GM19463 (cell line): Measurements from ENCODE around the gene GJB2.
"Not testable (repeated sequence)": the region's sequence is repeated elsewhere in the genome, so short reads cannot be mapped to it uniquely, and the experiment has no call there.

Experiments used
- ATAC-seq: cut with Tn5 transposase; IDR thresholded peaks from one replicate; pipeline ENCODE4 v1.9.1; 2021; ENCODE audit warnings: mild to moderate bottlenecking, moderate library complexity; ENCODE audit not compliant: unreplicated experiment

The GJB2 gene

DNA sequence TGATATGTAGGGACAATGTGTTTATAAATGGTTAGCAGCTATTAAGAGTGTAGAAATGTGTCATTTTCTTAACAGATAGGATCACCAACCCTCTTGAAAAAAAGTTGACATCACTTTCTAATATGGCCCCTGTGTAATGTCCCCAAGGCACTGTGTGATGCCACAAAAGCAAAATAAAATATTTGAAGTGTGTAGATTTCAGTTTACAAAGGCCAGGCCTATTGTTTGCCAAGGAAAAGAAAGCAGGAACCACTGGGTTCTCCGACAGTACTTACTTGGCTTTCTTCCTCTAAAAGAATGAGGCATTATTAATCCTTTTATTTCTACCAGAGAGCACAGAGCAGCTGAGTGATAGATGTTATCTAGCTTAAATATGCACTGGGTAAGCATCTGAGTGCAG is 21.4 kb downstream of the GJB2 start:
- ATAC-seq, result no peak

DNA sequence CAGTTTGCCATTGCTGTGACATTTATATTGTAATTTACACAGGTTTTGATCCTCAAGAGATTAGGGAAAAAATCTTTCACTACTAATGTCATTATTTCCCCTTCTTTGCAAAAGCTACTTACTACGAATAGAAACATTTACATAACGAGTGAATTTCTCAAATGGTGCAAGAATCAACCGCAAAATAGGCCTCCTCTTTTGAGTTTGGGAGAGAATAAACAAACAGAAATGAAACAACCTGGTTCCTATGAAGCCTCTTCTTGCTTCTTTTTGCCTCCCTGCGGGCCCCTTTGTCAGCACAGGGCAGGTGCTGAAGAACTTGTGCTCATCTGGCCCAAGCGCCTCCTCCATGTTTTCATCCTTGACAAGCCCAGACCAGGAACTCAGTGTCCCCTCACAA is 21.8 kb downstream of the GJB2 start:
- ATAC-seq, result no peak

DNA sequence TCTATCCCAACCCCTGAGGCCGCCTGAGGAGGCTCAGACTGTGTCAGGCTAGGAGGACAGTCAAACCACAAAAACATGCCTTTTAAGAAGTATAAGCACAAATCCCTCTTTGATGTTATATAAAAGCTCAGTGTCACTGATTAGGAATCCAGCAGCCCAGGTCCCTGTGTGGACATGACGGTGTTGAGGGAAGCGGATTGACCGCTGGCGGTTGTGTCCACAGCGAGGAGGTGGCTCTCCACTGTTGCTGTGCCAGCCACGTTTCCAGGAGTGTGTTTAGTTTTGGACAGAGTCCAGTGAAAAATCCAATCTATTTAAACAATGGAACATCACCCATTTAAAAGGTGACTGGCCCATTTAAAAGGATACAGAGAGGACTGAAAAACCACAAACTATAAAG is 24.3 kb downstream of the GJB2 start:
- no peak for ATAC-seq

DNA sequence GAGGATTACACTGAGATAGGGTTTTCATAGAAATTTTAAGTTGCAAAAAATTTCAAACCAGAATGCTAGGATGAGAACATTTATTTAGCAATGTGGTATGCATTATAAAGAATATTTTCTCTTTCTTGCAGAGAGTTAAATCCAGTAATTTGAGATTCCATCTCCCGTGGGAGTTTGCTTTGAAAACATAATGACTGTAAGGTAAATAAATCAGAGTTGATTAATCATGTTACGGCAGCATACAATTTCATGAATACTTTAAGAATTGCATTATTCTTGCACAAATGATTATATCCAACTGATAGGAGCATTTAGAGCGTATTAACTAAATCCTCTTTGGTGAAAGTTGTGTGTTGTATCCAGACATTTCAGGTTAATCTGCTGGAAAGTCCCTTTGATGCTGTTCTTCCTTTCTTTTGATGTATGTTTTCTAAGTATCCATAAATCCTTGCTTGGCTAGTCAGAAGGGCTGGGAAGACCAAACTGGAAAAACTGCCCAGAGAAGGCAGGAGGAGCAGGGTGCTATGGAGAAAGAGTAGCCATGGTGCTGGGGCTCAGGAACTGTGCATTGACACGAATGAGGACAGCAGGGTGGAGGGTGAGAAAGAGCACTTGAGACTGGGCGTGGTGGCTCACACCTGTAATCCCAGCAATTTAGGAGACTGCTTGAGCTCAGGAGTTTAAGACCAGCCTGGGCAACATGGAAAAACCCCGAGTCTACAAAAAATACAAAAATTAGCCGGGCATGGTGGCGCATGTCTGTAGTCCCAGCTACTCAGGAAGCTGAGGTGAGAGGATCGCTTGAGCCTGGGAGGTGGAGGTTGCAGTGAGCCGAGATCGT is 27.1 kb downstream of the GJB2 start:
- no peak for ATAC-seq

DNA sequence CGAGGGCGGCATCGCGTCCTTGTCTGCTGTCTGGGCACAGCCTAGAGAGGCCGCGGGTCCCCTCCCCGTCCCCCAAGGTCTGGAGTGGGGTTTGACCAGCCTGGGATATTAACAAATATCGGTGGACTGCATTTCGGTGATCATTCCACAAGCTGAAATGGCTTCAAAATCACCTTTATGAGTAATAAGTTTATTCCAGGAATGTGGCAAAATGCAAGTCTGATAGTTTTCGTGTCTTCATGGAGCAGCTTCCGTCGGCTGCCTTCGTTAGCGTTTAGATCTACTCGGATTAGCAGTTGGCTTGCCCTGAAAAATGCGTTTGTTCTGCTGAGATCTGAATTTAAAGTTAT is 30.8 kb downstream of the GJB2 start:
- no peak for ATAC-seq

DNA sequence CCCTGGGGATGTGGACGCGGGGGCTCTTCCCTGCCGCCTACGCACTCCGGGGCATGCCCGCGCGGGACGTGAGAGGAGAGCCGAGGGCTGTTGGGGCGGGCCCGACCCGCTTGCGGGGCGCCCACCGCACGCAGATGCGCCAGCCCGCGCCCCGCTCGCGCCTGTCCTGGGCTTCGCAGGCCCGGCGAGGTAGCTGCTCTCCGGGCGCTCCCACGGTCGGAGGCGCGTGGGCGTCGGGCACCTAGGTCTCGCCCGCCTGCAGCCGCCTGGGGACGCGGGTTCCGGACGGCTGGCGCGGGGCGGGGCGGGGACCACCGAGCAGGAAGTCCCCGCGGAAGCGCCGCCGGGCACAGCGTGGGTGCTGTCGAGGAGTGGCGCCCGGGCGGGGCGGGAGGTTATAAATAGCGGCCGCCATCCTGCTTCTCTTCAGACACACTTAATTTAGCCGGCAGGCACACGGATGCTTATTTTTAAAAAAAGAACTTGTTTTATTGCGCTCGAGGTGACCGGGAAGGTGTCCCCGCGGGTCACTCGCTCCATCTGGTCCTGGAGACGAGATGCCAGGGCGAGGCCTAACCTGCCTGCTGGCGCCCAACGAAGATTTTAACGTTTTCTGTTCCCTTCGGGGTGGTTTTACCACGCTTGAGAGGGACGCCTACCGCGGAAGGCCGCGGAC is 31.3 kb downstream of the GJB2 start:
- ATAC-seq, result peak; percentile 50

DNA sequence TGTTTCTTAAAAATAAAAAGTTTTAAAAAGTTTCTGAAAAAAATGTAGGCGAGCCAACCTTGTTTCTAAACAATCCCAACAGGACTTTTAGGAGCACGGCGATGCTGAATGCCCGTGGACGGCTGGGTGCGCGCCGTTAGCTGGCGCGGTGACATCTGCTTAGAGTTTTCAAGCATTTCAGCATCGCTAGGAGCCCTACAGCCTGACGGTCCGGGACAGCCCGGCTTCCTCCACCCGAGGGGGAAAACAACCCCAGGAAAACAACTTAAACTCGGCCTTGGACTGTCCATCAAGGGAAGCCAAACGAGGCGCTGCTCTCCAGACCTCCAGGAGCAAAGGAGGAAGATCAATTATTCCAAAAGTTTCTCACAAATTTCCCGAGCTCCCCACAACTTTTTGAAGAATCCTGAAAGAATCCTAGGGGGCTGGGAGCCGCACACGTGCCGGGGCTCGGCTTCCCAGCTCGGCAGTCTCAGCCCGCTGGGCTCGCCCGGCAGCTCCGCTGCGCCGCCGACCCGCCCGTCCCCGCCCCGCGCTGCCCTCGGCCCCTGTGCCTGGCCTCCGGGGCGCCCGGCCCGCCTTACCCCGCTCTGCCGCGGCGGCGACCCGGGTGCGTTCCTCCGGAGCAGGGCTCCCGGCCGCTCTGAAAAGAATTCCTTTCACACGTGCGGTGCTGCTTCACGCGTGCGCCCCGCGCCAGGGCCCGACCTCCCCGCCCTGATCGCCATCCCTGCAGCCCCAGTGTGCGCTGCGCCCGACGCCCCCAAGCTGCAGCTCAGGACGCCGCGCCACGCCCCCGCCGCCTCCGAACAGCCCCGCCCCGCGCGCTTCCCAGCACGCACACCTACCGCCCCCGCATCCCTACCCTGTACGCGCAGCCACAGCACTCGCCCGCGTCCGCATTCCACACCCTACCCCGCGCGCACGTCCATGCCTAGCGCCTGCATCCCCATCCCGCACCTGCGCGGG is 32.1 kb downstream of the GJB2 start, which contains the start of gene GJA3:
Gene GJA3, minus strand, starts transcription at position 747 of the 969 bp plus-strand sequence. CDS start 17,764 bp downstream, outside the sequence.
- ATAC-seq, result peak; percentile 67

DNA sequence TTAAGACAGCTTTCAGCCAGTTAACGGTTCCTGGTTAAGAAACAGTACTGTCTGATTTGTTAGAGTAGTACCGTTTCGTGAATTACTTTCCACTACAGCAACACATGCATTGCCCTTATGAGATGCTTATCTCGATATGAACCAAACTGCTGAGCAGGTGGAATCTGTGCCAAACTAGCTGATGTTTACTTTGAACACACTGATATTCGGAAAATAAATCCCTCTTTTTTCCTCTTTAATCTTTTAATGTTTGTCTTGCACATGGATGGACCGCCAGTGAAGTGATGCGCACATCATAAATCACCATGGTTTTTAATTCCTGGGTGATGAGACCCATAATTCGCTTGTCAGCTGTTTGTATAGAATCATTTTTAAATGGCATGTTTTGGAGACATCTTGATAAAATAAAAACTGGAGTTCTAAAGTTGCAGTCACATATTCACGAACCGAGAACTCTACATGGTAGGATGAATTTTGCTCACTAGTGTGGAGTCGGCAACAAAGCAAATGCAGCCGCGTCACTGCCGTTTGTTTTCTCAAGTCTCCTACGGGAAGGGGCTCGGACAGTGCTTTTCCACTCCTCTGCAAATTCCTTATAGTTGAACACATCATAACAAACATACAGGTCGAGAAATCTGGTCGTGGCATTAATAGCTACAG is 33.0 kb downstream of the GJB2 start:
- no peak for ATAC-seq

DNA sequence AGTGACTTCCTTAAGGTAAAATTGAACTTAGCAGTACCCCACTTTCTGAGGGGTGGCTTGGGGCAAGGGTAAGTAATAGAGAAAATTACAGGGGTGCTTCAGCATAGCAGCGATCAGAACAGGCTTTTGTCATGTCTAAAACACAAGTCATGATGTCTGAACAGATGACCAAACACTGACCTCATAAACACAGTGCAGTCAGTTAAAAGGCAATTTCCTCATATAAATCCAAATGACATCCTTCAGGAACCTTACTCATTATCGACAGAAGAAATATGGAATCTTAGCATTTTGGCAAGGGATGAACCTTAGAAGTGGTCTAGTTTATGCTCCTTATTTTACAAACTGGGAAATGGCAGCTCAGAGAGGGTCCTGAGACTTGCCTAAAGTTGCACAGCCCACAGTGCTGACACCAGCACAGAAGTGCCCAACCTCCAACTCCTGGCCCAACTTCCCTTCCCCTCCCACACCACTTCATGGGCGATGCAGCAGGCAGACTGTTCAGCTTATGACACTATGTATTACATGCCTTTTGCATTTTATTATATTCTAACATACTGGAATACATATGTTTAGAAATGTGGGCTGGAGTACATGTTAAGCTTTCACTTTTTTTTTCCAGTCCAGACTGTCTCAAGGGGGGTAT is 35.5 kb downstream of the GJB2 start:
- no peak for ATAC-seq

DNA sequence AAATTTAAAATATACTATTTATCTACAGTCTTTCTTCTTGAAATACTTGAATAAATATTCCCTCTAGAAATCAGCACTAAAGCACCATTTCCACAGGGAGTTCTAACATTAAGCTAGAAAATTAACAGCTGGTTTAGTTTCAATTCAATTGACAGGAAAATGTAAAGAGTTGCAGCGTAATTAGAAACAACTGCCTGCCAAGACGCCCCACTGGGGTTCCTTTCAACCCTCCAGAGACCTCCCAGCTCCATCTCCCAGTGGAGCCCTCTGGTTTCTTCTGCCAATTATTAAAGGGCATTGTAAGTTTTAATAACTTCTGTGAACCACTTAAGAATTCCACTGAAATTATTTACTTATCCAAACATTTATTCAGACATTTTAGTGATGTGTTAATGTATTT is 36.0 kb downstream of the GJB2 start:
- ATAC-seq, result no peak

DNA sequence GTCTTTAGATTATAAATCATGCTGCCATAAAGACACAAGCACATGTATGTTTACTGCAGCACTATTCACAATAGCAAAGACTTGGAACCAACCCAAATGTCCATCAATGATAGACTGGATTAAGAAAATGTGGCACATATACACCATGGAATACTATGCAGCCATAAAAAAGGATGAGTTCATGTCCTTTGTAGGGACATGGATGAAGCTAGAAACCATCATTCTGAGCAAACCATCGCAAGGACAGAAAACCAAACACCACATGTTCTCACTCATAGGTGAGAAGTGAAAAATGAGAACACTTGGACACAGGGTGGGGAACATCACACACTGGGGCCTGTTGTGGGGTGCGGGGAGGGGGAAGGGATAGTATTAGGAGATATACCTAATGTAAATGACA is 39.4 kb downstream of the GJB2 start:
- not testable (repeated sequence) for ATAC-seq

DNA sequence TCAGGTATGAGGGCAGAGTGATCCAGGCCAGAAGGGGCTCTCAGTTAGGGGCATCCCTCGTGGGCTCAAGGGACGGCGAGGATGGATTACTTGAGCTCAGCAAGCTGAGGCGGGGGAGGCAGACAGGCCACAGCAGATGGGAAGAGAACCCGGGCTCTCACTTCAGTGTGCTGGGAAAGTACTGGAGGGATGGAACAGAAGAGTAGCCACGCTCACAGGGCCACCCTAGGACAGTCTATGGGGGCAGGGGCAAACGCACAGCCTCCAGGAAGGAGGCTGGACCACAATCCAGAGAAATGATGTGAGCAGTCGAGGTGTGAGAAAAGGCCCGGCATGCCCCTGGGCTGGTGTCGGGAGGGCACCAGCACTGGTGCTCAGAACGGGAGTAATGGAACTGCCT is 41.1 kb downstream of the GJB2 start:
- no peak for ATAC-seq

DNA sequence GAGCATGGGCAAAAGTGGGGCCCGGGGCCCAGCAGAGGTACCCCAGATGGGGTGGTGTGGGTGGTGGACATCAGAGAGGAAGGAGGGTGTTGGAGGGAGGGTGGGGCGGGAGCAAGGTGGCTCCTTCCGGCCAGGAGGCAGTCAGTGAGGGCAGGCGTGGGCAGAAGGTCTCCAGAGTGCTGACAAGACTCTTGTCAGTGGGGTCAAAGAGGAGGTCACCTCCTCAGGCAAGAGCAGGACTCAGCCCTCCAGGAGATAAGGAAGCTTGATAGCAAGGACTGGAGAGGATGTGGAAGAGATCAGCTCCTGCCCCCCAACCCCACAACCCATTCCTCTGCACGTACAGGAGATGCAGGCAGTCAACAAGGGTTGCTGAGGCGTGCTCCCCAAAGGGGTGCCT is 41.7 kb downstream of the GJB2 start:
- no peak for ATAC-seq

DNA sequence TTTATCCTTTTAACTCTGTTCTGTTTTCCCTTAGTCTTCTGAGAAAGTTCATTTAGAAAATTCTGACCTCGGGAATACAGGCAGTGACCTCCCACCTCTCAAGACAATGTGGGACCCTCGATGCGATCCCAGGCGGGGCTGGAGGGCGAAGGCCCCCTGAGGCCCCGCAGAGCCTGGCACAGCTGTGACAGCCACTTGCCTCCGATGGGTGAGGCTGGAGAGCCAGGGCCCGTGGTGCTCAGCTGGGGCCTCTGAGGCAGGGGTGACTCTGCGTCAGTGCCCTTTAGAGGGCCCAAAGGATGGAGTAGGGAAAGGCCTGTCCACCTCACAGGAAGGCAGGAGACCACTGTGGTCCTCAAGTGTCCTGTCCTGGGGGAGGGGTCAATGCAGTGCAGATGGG is 42.2 kb downstream of the GJB2 start:
- no peak for ATAC-seq

DNA sequence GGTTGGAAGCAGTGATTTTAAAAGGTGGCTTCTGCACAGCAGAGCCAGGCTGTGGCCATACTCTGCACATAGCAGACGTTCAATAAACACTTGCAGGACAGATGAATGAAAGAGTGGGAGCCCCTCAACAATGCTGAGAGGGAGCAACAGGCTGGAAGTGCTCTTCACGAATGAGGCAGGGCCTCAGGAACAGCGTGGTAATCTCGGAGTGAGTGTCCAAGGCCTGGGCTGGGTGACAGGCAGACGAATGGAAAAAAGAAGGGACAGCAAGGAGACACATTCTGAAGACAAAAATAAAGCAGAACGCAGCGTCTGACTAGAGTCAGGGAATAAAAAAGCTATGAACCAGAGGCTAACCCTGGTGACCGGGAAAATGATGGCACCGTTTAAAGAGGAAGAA is 43.0 kb downstream of the GJB2 start:
- no peak for ATAC-seq

DNA sequence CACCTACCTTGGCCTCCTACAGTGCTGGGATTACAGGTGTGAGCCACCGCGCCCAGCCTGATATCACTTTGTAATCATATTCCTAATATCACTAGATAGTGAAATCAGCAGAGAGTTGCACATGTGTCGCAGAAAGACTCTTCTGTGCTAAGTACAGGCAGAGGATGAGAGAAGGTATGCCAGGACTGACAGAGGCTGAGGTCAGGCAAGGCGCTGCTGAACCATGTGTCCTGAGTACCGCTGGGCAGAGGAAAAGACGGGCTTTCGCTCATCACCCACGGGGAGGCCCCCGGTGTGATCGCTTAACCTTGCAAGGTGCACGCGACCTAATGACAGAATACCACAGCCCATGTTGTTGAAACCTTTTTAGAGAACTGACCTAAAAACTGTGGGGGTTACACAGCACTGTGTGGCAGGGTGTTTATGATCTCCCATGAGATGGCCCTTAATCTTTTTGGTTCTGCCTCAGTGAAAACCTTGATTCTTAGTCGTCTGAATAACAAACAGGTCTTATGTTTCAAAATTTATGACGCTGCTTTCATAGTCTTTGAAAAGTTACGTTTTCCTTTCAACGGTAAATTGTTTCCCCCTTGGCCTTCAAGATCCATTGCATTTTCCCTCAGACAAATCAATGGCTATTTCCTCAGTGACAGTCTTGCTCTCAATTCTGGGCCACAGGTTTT is 44.1 kb downstream of the GJB2 start:
- no peak for ATAC-seq

DNA sequence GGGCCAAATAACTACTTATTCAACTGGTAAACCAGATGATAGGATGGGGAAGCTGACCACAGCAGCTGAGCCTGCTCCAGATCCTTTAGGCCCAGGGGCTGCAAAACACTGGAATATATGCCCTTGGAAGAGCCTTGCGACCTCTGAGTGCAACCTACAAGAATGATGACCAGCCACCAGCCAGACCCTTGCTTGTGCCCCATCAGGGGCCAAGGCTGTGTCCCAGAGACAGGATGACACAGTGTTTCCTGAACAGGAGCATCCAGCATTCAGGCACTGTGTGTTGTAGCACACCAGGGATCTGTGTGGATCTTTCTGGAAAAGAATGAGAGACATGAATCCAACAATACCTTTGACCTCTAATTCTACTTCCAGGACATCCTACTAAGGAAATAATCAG is 46.4 kb downstream of the GJB2 start:
- ATAC-seq, result no peak

DNA sequence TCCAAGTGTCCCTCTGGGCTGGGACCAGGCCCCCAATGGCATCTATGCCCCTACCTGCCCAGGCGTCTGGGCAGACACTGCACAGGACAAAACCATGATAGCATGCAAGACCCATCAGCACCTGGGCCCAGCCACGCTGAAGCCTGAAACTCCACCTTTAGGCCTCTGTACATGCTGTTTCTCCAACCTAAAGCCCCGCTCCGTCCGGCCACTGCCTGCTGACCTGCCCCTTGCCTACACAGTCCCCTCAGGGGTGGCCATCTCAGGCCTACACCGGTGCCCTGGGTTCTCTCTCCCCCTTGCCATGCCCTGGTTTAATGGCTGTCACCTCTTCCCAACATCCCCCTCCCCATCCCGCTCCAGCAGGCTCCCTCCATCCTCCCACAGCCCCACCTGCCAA is 47.2 kb downstream of the GJB2 start:
- ATAC-seq, result no peak

DNA sequence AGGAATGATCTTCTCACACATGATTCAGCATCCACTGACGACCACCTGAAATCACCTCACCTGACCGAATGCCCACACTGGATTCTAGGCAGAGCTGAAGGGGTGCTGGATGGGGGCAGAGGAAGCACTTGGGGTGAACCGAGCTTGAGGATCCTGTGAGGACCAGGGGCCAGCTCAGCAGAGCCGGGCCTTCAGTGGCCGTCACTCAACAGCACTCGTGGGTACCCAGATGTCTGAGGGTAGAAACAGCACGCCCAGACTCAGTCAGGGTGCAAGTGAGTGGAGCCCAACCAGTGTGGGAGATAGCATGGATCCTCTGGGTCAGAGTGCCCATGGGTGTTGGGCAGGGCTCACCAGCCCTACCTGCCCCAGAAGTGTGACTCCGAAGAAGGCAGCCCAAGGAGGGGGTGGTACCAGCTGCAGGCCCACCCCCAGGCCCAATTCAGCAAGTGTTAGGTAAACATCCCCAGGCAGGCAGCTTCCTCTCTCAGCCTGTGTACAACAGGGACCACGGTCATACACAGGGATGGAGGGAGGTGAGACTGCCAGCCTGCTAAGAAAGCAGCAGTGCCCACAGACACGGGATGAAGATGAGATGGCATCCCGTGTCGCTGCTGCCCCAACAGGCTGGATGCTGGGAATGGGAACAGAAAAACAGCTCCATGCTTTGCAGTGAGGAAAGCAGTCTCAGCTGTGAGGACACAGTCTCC is 48.4 kb downstream of the GJB2 start:
- ATAC-seq, result no peak
